H9 (cell line): ENCODE results near the gene FBXO31. TPM values are rescaled to one million over a fixed set of nuclear protein-coding genes. Genes with fewer than 3 reads are reported as not detected.

Source experiments
- DNase-seq: peaks from one replicate; pipeline ENCODE4 v3.0.0-alpha.2; 2017
- H2AFZ ChIP-seq: one replicate; pipeline ENCODE4 v1.6.1; 2013; ENCODE audit warnings: mild to moderate bottlenecking, low read length, control low read depth, moderate library complexity
- H2AK5ac ChIP-seq: 2 replicates; pipeline ENCODE4 v1.6.1; 2013; ENCODE audit warnings: low read length, control low read depth, mixed read lengths; ENCODE audit not compliant: insufficient read length
- H2BK120ac ChIP-seq: one replicate; pipeline ENCODE4 v1.6.1; 2013; ENCODE audit warnings: low read depth, mild to moderate bottlenecking, low read length, control low read depth, inconsistent platforms; ENCODE audit not compliant: poor library complexity, severe bottlenecking
- H2BK12ac ChIP-seq: 2 replicates; pipeline ENCODE4 v1.6.1; 2013; ENCODE audit warnings: low read length, control low read depth, mixed read lengths, low read depth; ENCODE audit not compliant: insufficient read length
- H2BK15ac ChIP-seq: 2 replicates; pipeline ENCODE4 v1.6.1; 2013; ENCODE audit warnings: low read depth, low read length, control low read depth
- H2BK20ac ChIP-seq: one replicate; pipeline ENCODE4 v1.6.1; 2013; ENCODE audit warnings: low read depth, mild to moderate bottlenecking, low read length, control low read depth, inconsistent platforms; ENCODE audit not compliant: poor library complexity, severe bottlenecking
- H2BK5ac ChIP-seq: 2 replicates; pipeline ENCODE4 v1.6.1; 2013; ENCODE audit warnings: low read length, control low read depth, mixed read lengths; ENCODE audit not compliant: insufficient read length
- H3K14ac ChIP-seq: 2 replicates; pipeline ENCODE4 v1.6.1; 2013; ENCODE audit warnings: low read length, control low read depth; ENCODE audit not compliant: insufficient read depth
- H3K18ac ChIP-seq: 2 replicates; pipeline ENCODE4 v1.6.1; 2013; ENCODE audit warnings: low read depth, mild to moderate bottlenecking, mixed read lengths, low read length, control low read depth; ENCODE audit not compliant: insufficient read length
- H3K23ac ChIP-seq: 2 replicates; pipeline ENCODE4 v1.6.1; 2013; ENCODE audit warnings: low read length, control low read depth, mixed read lengths, low read depth; ENCODE audit not compliant: insufficient read length
- H3K23me2 ChIP-seq: 2 replicates; pipeline ENCODE4 v1.6.1; 2013; ENCODE audit warnings: low read depth, mild to moderate bottlenecking, mixed read lengths, low read length, control low read depth; ENCODE audit not compliant: insufficient read length, poor library complexity, severe bottlenecking
- H3K27ac ChIP-seq: 2 replicates; pipeline ENCODE4 v1.5.1; 2013; ENCODE audit warnings: low read length, control low read depth, mixed read lengths, low read depth; ENCODE audit not compliant: insufficient read length
- H3K27me3 ChIP-seq: 2 replicates; pipeline ENCODE4 v1.6.1; 2013; ENCODE audit warnings: low read length, control low read depth, inconsistent platforms; ENCODE audit not compliant: insufficient read depth
- H3K4ac ChIP-seq: 2 replicates; pipeline ENCODE4 v1.6.1; 2013; ENCODE audit warnings: low read depth, mild to moderate bottlenecking, control low read depth, inconsistent platforms, low read length, moderate library complexity
- H3K4me1 ChIP-seq: 2 replicates; pipeline ENCODE4 v1.6.1; 2013; ENCODE audit warnings: low read length, control low read depth, inconsistent platforms; ENCODE audit not compliant: insufficient read depth
- H3K4me2 ChIP-seq: 2 replicates; pipeline ENCODE4 v1.6.1; 2013; ENCODE audit warnings: low read length, control low read depth, mixed read lengths; ENCODE audit not compliant: insufficient read length, insufficient read depth
- H3K56ac ChIP-seq: 2 replicates; pipeline ENCODE4 v1.6.1; 2013; ENCODE audit warnings: low read depth, mild to moderate bottlenecking, mixed read lengths, low read length, control low read depth; ENCODE audit not compliant: insufficient read length
- H3K79me1 ChIP-seq: 2 replicates; pipeline ENCODE4 v1.6.1; 2013; ENCODE audit warnings: low read depth, mild to moderate bottlenecking, moderate library complexity, low read length, control low read depth, inconsistent platforms; ENCODE audit not compliant: insufficient read depth, poor library complexity, severe bottlenecking
- H3K79me2 ChIP-seq: 2 replicates; pipeline ENCODE4 v1.6.1; 2013; ENCODE audit warnings: low read length, control low read depth, inconsistent platforms; ENCODE audit not compliant: insufficient read depth
- H3K9ac ChIP-seq: 2 replicates; pipeline ENCODE4 v1.6.1; 2013; ENCODE audit warnings: low read length, control low read depth, mixed read lengths; ENCODE audit not compliant: insufficient read length; ENCODE audit errors: extremely low read depth
- H3K9me3 ChIP-seq: one replicate; pipeline ENCODE4 v1.6.1; 2013; ENCODE audit warnings: low read depth, low read length, inconsistent platforms; ENCODE audit not compliant: control insufficient read depth
- H3T11ph ChIP-seq: one replicate; pipeline ENCODE4 v1.6.1; 2013; ENCODE audit warnings: mild to moderate bottlenecking, low read length, control low read depth, inconsistent platforms
- H4K20me1 ChIP-seq: one replicate; pipeline ENCODE4 v1.6.1; 2013; ENCODE audit not compliant: control insufficient read depth, insufficient read length, insufficient read depth
- H4K5ac ChIP-seq: 2 replicates; pipeline ENCODE4 v1.6.1; 2013; ENCODE audit warnings: low read depth, mild to moderate bottlenecking, mixed read lengths, low read length, control low read depth; ENCODE audit not compliant: insufficient read length
- H4K8ac ChIP-seq: replicated peaks from 2 replicates; pipeline ENCODE4 v1.6.1; 2013; ENCODE audit warnings: low read length, control low read depth, mixed read lengths, low read depth; ENCODE audit not compliant: insufficient read length
- H4K91ac ChIP-seq: 2 replicates; pipeline ENCODE4 v1.6.1; 2013; ENCODE audit warnings: low read depth, mild to moderate bottlenecking, moderate library complexity, mixed read lengths, low read length, control low read depth; ENCODE audit not compliant: insufficient read length
- H3K27ac Mint-ChIP-seq, 3 experiments: 2 replicates in 2 of 3; 3 replicates in 1 of 3; pipeline ENCODE4 v1.8.0; 2020 to 2021; ENCODE audit warnings: mixed read lengths in 3 of 3, mild to moderate bottlenecking in 1 of 3, moderate library complexity in 1 of 3
- H3K27me3 Mint-ChIP-seq: 2 replicates; pipeline ENCODE4 v1.8.0; 2021; ENCODE audit warnings: low read depth, mild to moderate bottlenecking, moderate library complexity, mixed read lengths
- H3K36me3 Mint-ChIP-seq, 3 experiments: 2 replicates in 2 of 3; 3 replicates in 1 of 3; pipeline ENCODE4 v1.8.0; 2020 to 2021; ENCODE audit warnings: low read depth in 3 of 3, mixed read lengths in 3 of 3; ENCODE audit not compliant: insufficient read depth in 1 of 3
- H3K4me1 Mint-ChIP-seq, 2 experiments: 2 replicates each; pipeline ENCODE4 v1.8.0; 2020; ENCODE audit warnings: mixed read lengths in 2 of 2
- H3K4me3 Mint-ChIP-seq, 2 experiments: 2 replicates in 1 of 2; 3 replicates in 1 of 2; pipeline ENCODE4 v1.8.0; 2020 to 2021; ENCODE audit warnings: mild to moderate bottlenecking in 2 of 2, mixed read lengths in 2 of 2, moderate library complexity in 1 of 2
- H3K9me3 Mint-ChIP-seq, 2 experiments: 2 replicates in 1 of 2; 3 replicates in 1 of 2; pipeline ENCODE4 v1.8.0; 2020; ENCODE audit warnings: mild to moderate bottlenecking in 2 of 2, mixed read lengths in 2 of 2, moderate library complexity in 1 of 2
- WGBS: extraction: QIAGEN DNeasy Blood & Tissue Kit; methylation state at CpG from one replicate; pipeline ENCODE4 v1.1.7; 2013; ENCODE audit warnings: missing lambda C conversion rate, low lambda C conversion rate, mixed read lengths; ENCODE audit not compliant: insufficient read length; ENCODE audit errors: extremely low coverage; 5-methylcytosine and 5-hydroxymethylcytosine counted together
- total RNA-seq: library from RNA; stranded (reverse); gene quantifications from 2 replicates; pipeline ENCODE4 v1.2.1, GENCODE V29; 2021
- TF ChIP-seq, protein P1 (sequence below): fragments of 200-600 bp; sonication (generic); conservative IDR thresholded peaks from 3 replicates; pipeline ENCODE4 v1.8.0; 2021; ENCODE audit warnings: antibody characterized with exemption, mild to moderate bottlenecking

FBXO31 gene
- total RNA-seq, 1 experiment from 2014 or later: 24.2 TPM

DNA sequence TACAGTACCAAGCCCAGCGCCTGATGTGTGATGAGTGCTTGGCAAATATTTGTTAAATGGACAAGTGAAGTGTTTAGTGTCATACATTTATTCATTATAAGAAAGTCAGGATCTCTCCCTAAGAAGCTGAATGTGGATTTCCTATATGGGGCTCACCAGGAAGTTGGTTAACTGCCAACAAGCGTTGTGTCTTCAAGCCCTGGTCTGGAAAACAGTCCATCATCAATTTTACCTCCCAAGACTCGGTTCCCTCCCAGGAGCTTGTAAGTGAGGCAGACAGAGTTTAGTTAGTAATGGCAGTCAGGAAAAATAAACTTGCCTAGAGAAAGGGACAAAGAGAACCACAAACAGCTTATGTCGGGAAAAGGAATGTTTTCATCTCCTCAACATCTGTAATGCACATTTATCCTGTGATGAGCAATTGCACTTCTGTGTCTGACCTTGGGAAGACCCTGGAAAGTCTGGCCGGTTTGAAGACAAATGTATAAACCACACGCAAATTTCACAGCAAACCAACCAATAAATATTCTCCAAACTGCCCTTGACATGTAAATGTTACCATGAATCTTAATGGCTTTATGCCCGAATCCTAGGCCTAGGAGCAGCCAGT, 94.7 kb downstream of the FBXO31 start:
- no CpG with 5 or more reads among the region's 7 CpGs for WGBS

More for the DNA sequence above, 94.7 kb downstream of the FBXO31 start:
- H3K27ac ChIP-seq: no peak overlapping the region
- peaks cover 9% of the 10 kb centered on the region for H3K9me3 ChIP-seq
- no peak overlapping the region for H2AFZ ChIP-seq
- no peak overlapping the region for H2BK12ac ChIP-seq
- no peak overlapping the region for H3K4ac ChIP-seq
- H3K4me1 Mint-ChIP-seq: peaks cover 0 to 2% of the 10 kb centered on the region in 2 experiments; a peak in 1 of 4 replicates
- TF ChIP-seq, protein P1, sequence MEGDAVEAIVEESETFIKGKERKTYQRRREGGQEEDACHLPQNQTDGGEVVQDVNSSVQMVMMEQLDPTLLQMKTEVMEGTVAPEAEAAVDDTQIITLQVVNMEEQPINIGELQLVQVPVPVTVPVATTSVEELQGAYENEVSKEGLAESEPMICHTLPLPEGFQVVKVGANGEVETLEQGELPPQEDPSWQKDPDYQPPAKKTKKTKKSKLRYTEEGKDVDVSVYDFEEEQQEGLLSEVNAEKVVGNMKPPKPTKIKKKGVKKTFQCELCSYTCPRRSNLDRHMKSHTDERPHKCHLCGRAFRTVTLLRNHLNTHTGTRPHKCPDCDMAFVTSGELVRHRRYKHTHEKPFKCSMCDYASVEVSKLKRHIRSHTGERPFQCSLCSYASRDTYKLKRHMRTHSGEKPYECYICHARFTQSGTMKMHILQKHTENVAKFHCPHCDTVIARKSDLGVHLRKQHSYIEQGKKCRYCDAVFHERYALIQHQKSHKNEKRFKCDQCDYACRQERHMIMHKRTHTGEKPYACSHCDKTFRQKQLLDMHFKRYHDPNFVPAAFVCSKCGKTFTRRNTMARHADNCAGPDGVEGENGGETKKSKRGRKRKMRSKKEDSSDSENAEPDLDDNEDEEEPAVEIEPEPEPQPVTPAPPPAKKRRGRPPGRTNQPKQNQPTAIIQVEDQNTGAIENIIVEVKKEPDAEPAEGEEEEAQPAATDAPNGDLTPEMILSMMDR: no peak
- no peak overlapping the region for H3K9ac ChIP-seq
- no peak overlapping the region for H3K23ac ChIP-seq
- H3K14ac ChIP-seq: no peak overlapping the region
- no peaks in the 10 kb centered on the region for H3K23me2 ChIP-seq
- DNase-seq: no peak
- H2AK5ac ChIP-seq: no peak overlapping the region
- peaks cover 11% of the 10 kb centered on the region in 3 experiments for H3K36me3 Mint-ChIP-seq
- no peaks in the 10 kb centered on the region for H3K27me3 ChIP-seq
- H3K4me1 ChIP-seq: no peaks in the 10 kb centered on the region
- no peak overlapping the region for H2BK120ac ChIP-seq
- H4K8ac ChIP-seq: no peak overlapping the region
- H3K9me3 Mint-ChIP-seq: peaks cover 8 to 12% of the 10 kb centered on the region in 2 experiments; a peak in 4 of 5 replicates
- H3T11ph ChIP-seq: no peak overlapping the region
- H4K5ac ChIP-seq: no peak overlapping the region
- H3K79me1 ChIP-seq: no peaks in the 10 kb centered on the region
- no peak overlapping the region for H2BK20ac ChIP-seq
- no peaks in the 10 kb centered on the region for H4K20me1 ChIP-seq
- no peak overlapping the region for H3K18ac ChIP-seq
- H2BK5ac ChIP-seq: no peak overlapping the region
- no peaks in the 10 kb centered on the region for H3K79me2 ChIP-seq
- H3K4me3 Mint-ChIP-seq: no peak overlapping the region
- H2BK15ac ChIP-seq: no peak overlapping the region
- no peak overlapping the region for H3K4me2 ChIP-seq
- no peak overlapping the region for H4K91ac ChIP-seq
- no peak overlapping the region for H3K27ac Mint-ChIP-seq
- H3K56ac ChIP-seq: no peak overlapping the region
- H3K27me3 Mint-ChIP-seq: peaks cover 6% of the 10 kb centered on the region
